RCC 7860 (cell line): ENCODE data around the gene ZSWIM1.
A peak's percentile ranks its signal among the peaks of the same experiment; 100 is the strongest.

Experiments
- DNase-seq: peaks from one replicate; pipeline ENCODE4 v3.0.0-alpha.2; 2015; ENCODE audit warnings: low spot score
- FAIRE-seq: peaks from 2 replicates; lab custom pipeline; 2012; peaks lifted over from hg19 to GRCh38; lab: Jason Lieb, UNC

Gene ZSWIM1

GRCh38 chr20:45880988-45881788 lies at the start of gene ZSWIM1:
TSS of gene ZSWIM1 (plus strand) at chr20:45881227. CDS start at chr20:45882593, 1,366 bp downstream.
- DNase-seq: peak; percentile 99
- FAIRE-seq: peak; percentile 92

GRCh38 chr20:45832619-45833018 lies 48.4 kb upstream of the ZSWIM1 start:
- FAIRE-seq (no peak), DNase-seq (no peak)

- FAIRE-seq (no peak), DNase-seq (peak; percentile 64)
Observed at GRCh38 chr20:45833030-45833882, 47.8 kb upstream of the ZSWIM1 start, which contains the start of gene SNX21. TSS of gene SNX21 (plus strand) at chr20:45833799. CDS start at chr20:45833920, 121 bp downstream.

- peak; percentile 29 for DNase-seq
- FAIRE-seq: no peak
Observed at GRCh38 chr20:45833883-45834796, 46.9 kb upstream of the ZSWIM1 start.

GRCh38 chr20:45834797-45835161 lies 46.2 kb upstream of the ZSWIM1 start:
- FAIRE-seq (no peak), DNase-seq (no peak)

GRCh38 chr20:45835329-45835765 lies 45.7 kb upstream of the ZSWIM1 start:
- no peak for FAIRE-seq
- DNase-seq: no peak

- DNase-seq: no peak
- no peak for FAIRE-seq
Observed at GRCh38 chr20:45835825-45836224, 45.2 kb upstream of the ZSWIM1 start.

GRCh38 chr20:45836841-45837240 lies 44.2 kb upstream of the ZSWIM1 start:
- no peak for FAIRE-seq
- DNase-seq: no peak

- no peak for FAIRE-seq
- DNase-seq: no peak
Observed at GRCh38 chr20:45840700-45841198, 40.3 kb upstream of the ZSWIM1 start.

- no peak for DNase-seq
- FAIRE-seq: no peak
Observed at GRCh38 chr20:45841407-45842129, 39.5 kb upstream of the ZSWIM1 start.

GRCh38 chr20:45842169-45842812 lies 38.7 kb upstream of the ZSWIM1 start:
- FAIRE-seq (no peak), DNase-seq (no peak)

GRCh38 chr20:45843506-45843905 lies 37.5 kb upstream of the ZSWIM1 start:
- FAIRE-seq: no peak
- no peak for DNase-seq

- DNase-seq (no peak), FAIRE-seq (no peak)
Observed at GRCh38 chr20:45845452-45845851, 35.6 kb upstream of the ZSWIM1 start.

- FAIRE-seq: no peak
- DNase-seq: no peak
Observed at GRCh38 chr20:45848421-45848820, 32.6 kb upstream of the ZSWIM1 start.

- no peak for DNase-seq
- no peak for FAIRE-seq
Observed at GRCh38 chr20:45848969-45849582, 32.0 kb upstream of the ZSWIM1 start.

GRCh38 chr20:45850238-45850637 lies 30.8 kb upstream of the ZSWIM1 start:
- DNase-seq (no peak), FAIRE-seq (no peak)

- FAIRE-seq (no peak), DNase-seq (no peak)
Observed at GRCh38 chr20:45850926-45851325, 30.1 kb upstream of the ZSWIM1 start.

GRCh38 chr20:45851501-45851900 lies 29.5 kb upstream of the ZSWIM1 start:
- FAIRE-seq (no peak), DNase-seq (no peak)

GRCh38 chr20:45852326-45852725 lies 28.7 kb upstream of the ZSWIM1 start:
- FAIRE-seq (no peak), DNase-seq (no peak)
